SH-SY5Y (cell line): ENCODE data around the gene LNX2.

Experiments used
- GATA2 ChIP-seq: IDR thresholded peaks from 2 replicates; pipeline ENCODE4 v1.6.1; 2011; ENCODE audit warnings: mild to moderate bottlenecking, low read depth, low read length
- GATA3 ChIP-seq: IDR thresholded peaks from 2 replicates; pipeline ENCODE4 v1.6.1; 2011; ENCODE audit warnings: low read depth, mild to moderate bottlenecking, low read length, moderate library complexity

The LNX2 gene

GRCh38 chr13:27533155-27533643, 87.1 kb downstream of the LNX2 start:
- TF ChIP-seq GATA3 (no peak), GATA2 (no peak)

GRCh38 chr13:27528908-27529307, 91.4 kb downstream of the LNX2 start:
- TF ChIP-seq GATA3: no peak
- no peak for TF ChIP-seq GATA2

- TF ChIP-seq GATA2: no peak
- no peak for TF ChIP-seq GATA3
Observed at GRCh38 chr13:27526516-27526915, 93.8 kb downstream of the LNX2 start.

GRCh38 chr13:27524981-27525975, 95.1 kb downstream of the LNX2 start:
- TF ChIP-seq GATA2 (no peak), GATA3 (no peak)

GRCh38 chr13:27523346-27524073, 96.8 kb downstream of the LNX2 start:
- no peak for TF ChIP-seq GATA2
- no peak for TF ChIP-seq GATA3

- TF ChIP-seq GATA2 (no peak), GATA3 (no peak)
Observed at GRCh38 chr13:27522847-27523246, 97.5 kb downstream of the LNX2 start.

GRCh38 chr13:27516103-27516502, 104.2 kb downstream of the LNX2 start:
- TF ChIP-seq GATA2: no peak
- no peak for TF ChIP-seq GATA3

- TF ChIP-seq GATA2 (no peak), GATA3 (no peak)
Observed at GRCh38 chr13:27510082-27510481, 110.2 kb downstream of the LNX2 start.

GRCh38 chr13:27508802-27509201, 111.5 kb downstream of the LNX2 start:
- no peak for TF ChIP-seq GATA2
- TF ChIP-seq GATA3: no peak

- no peak for TF ChIP-seq GATA3
- no peak for TF ChIP-seq GATA2
Observed at GRCh38 chr13:27505792-27506191, 114.5 kb downstream of the LNX2 start.

GRCh38 chr13:27504868-27505194, 115.5 kb downstream of the LNX2 start:
- TF ChIP-seq GATA2: no peak
- no peak for TF ChIP-seq GATA3

- no peak for TF ChIP-seq GATA2
- no peak for TF ChIP-seq GATA3
Observed at GRCh38 chr13:27504128-27504867, 116.0 kb downstream of the LNX2 start.

- no peak for TF ChIP-seq GATA3
- no peak for TF ChIP-seq GATA2
Observed at GRCh38 chr13:27500806-27501534, 119.4 kb downstream of the LNX2 start.

GRCh38 chr13:27497563-27498230, 122.6 kb downstream of the LNX2 start:
- TF ChIP-seq GATA3 (no peak), GATA2 (no peak)
